ENCODE results near the gene SDR42E1.

SDR42E1 gene

DNA sequence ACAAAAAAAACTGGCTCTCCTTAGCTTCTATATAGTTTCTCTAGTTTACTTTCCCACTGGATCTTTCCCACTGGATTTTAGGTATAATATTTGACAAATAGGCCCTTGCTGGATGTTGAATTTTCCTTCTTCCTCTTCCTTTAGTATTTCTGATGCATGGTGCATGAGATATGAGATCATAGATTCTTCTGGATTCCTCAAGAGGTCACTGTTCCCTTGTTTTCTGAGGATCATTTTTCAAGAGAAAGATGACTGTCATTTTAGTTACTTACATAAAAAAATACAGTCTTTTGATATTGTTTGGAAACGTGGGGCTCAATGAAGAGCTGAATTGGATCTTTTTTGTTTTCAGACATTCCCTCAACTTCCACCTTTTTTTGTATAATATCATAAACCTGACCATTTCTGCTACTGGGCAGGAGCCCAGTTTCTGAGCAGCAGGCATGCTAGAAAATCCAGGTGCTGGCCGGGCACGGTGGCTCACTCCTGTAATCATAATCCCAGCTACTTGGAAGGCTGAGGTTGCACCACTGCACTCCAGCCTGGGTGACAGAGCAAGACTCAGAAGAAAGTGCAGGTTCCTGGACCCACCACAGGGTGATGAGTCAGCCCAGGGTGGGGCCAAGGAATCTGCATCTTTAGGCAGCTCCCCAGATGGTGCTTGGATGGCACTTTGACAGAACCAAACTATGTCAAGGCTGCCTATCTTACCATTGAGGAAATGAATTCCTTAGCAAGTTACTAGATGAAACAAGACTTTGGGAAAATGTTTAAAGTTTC is 70.3 kb downstream of the SDR42E1 start:
- in situ Hi-C loops (cut with MboI; ENCODE audit: low pct_unique_long_range_greater_than_20kb, low sequenced_read_pairs, unreplicated experiment), result no loop called here
- DNase-seq (ENCODE audit: low spot score), result no peak

DNA sequence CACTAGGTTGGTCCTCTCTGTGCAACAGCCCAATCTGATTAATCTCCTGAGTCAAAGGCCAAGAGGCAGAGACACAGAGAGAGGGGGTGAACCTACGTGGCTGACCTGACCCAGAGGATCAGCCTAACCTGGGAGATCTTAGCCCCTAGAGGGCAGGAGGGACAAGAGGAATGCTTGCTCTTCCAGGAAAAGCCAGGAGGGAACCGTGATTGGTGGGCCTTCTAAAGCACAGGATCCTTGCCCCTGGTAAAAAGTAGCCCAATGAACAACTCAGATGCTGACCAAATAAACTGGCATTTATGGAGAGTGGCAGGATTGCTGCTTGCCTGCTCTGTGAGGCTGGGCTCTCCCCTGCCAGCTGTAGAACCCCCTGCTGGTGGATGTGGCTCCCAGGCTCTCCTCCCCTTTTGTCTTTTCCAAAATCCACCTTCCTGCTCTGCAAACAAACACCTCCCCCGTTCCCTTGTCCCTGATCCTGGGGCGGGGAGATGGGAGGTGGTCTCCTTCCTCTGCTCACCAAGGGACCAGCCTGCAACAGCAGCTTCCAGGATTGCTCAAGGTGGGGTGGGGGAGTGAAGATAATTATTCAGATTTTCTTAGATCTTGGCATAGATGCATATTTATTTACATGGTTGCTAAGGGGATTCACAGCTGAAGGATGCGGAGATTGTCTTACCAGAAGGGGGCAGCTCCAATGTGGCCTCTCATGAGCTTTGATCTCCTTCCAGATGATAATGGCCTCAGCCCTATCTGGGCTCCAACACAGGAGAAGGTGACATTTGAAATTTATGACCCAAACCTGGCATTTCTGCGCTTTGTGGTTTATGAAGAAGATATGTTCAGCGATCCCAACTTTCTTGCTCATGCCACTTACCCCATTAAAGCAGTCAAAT is 71.9 kb downstream of the SDR42E1 start:
- TF ChIP-seq, protein P1, sequence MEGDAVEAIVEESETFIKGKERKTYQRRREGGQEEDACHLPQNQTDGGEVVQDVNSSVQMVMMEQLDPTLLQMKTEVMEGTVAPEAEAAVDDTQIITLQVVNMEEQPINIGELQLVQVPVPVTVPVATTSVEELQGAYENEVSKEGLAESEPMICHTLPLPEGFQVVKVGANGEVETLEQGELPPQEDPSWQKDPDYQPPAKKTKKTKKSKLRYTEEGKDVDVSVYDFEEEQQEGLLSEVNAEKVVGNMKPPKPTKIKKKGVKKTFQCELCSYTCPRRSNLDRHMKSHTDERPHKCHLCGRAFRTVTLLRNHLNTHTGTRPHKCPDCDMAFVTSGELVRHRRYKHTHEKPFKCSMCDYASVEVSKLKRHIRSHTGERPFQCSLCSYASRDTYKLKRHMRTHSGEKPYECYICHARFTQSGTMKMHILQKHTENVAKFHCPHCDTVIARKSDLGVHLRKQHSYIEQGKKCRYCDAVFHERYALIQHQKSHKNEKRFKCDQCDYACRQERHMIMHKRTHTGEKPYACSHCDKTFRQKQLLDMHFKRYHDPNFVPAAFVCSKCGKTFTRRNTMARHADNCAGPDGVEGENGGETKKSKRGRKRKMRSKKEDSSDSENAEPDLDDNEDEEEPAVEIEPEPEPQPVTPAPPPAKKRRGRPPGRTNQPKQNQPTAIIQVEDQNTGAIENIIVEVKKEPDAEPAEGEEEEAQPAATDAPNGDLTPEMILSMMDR (IDR thresholded peaks at IDR 0.05; ENCODE audit: extremely low read depth, insufficient read depth, missing control alignments), result no peak
- no peak for DNase-seq (ENCODE audit: low spot score)
- in situ Hi-C loops (cut with MboI; ENCODE audit: low pct_unique_long_range_greater_than_20kb, low sequenced_read_pairs, unreplicated experiment), result no loop called here

More for the DNA sequence above, 70.3 kb downstream of the SDR42E1 start:
- TF ChIP-seq, protein P1 (IDR thresholded peaks at IDR 0.05; ENCODE audit: extremely low read depth, insufficient read depth, missing control alignments), result peak; percentile 23

All from GM13977 (cell line).